Neuronal stem cell (in vitro differentiated cells): Measurements from ENCODE around the gene ZNF367.

Experiments
- DNase-seq: peaks from one replicate; pipeline ENCODE4 v3.0.0-alpha.2; 2013; ENCODE audit warnings: low spot score
- H2AFZ ChIP-seq: one replicate; pipeline ENCODE4 v1.6.1; 2013; ENCODE audit warnings: mild to moderate bottlenecking, low read length, inconsistent platforms
- H2AK5ac ChIP-seq: 2 replicates; pipeline ENCODE4 v1.6.1; 2013; ENCODE audit warnings: low read depth, mild to moderate bottlenecking, inconsistent platforms, low read length, moderate library complexity, mixed read lengths
- H2BK120ac ChIP-seq: 2 replicates; pipeline ENCODE4 v1.6.1; 2013; ENCODE audit warnings: low read depth, mild to moderate bottlenecking, inconsistent platforms, low read length, moderate library complexity, mixed read lengths
- H2BK12ac ChIP-seq: one replicate; pipeline ENCODE4 v1.6.1; 2013; ENCODE audit warnings: low read length, inconsistent platforms
- H2BK15ac ChIP-seq: 2 replicates; pipeline ENCODE4 v1.6.1; 2013; ENCODE audit warnings: mild to moderate bottlenecking, low read length, inconsistent platforms, mixed read lengths
- H2BK5ac ChIP-seq: one replicate; pipeline ENCODE4 v1.6.1; 2013; ENCODE audit warnings: inconsistent platforms, mild to moderate bottlenecking, low read length, moderate library complexity
- H3K14ac ChIP-seq: one replicate; pipeline ENCODE4 v1.6.1; 2013; ENCODE audit warnings: low read length, inconsistent platforms
- H3K18ac ChIP-seq: 2 replicates; pipeline ENCODE4 v1.6.1; 2013; ENCODE audit warnings: low read length, inconsistent platforms
- H3K23ac ChIP-seq: 2 replicates; pipeline ENCODE4 v1.6.1; 2013; ENCODE audit warnings: low read depth, mild to moderate bottlenecking, mixed read lengths, low read length, inconsistent platforms; ENCODE audit not compliant: poor library complexity
- H3K27ac ChIP-seq: replicated peaks from 3 replicates; pipeline ENCODE4 v1.5.1; 2013; ENCODE audit warnings: low read length, inconsistent platforms
- H3K27me3 ChIP-seq, 3 experiments: 2 replicates each; pipeline ENCODE4 v1.6.1; 2013; ENCODE audit warnings: low read length in 3 of 3, mild to moderate bottlenecking in 2 of 3, inconsistent platforms in 1 of 3, low read depth in 1 of 3, mixed read lengths in 1 of 3, moderate library complexity in 1 of 3; ENCODE audit not compliant: control insufficient read depth in 3 of 3, insufficient read depth in 3 of 3
- H3K36me3 ChIP-seq, 2 donors: replicated peaks in 1 of 2; 2 replicates each; pipeline ENCODE4 v1.6.1; 2013; ENCODE audit warnings: low read length in 2 of 2; ENCODE audit not compliant: control insufficient read depth in 2 of 2, insufficient read depth in 2 of 2
- H3K4ac ChIP-seq: 2 replicates; pipeline ENCODE4 v1.6.1; 2013; ENCODE audit warnings: inconsistent platforms, mild to moderate bottlenecking, low read length, moderate library complexity
- H3K4me1 ChIP-seq, 2 donors: 1 replicate in 1 of 2; 2 replicates in 1 of 2; pipeline ENCODE4 v1.6.1; 2013; ENCODE audit warnings: low read length in 2 of 2, low read depth in 1 of 2; ENCODE audit not compliant: control insufficient read depth in 2 of 2, insufficient read depth in 1 of 2
- H3K4me2 ChIP-seq: one replicate; pipeline ENCODE4 v1.6.1; 2013; ENCODE audit warnings: mild to moderate bottlenecking, low read length, inconsistent platforms; ENCODE audit not compliant: insufficient read depth, poor library complexity, severe bottlenecking
- H3K4me3 ChIP-seq, 2 donors: 2 replicates each; pipeline ENCODE4 v1.5.1; 2013; ENCODE audit warnings: low read length in 2 of 2, mild to moderate bottlenecking in 2 of 2, inconsistent platforms in 1 of 2, moderate library complexity in 1 of 2
- H3K79me1 ChIP-seq: one replicate; pipeline ENCODE4 v1.6.1; 2013; ENCODE audit warnings: low read depth, mild to moderate bottlenecking, inconsistent platforms, low read length, moderate library complexity
- H3K9ac ChIP-seq: one replicate; pipeline ENCODE4 v1.6.1; 2013; ENCODE audit warnings: mild to moderate bottlenecking, low read depth, low read length, inconsistent platforms; ENCODE audit not compliant: poor library complexity
- H3K9me3 ChIP-seq, 2 donors: replicated peaks in 1 of 2; 2 replicates each; pipeline versions ENCODE3 to v1.6.1; 2013; ENCODE audit warnings: low read length in 2 of 2, mild to moderate bottlenecking in 2 of 2, inconsistent platforms in 1 of 2, low read depth in 1 of 2, mixed read lengths in 1 of 2, moderate library complexity in 1 of 2; ENCODE audit not compliant: control insufficient read depth in 2 of 2, insufficient read depth in 1 of 2
- H4K8ac ChIP-seq: one replicate; pipeline ENCODE4 v1.6.1; 2013; ENCODE audit warnings: low read depth, mild to moderate bottlenecking, inconsistent platforms, low read length, moderate library complexity
- H4K91ac ChIP-seq: one replicate; pipeline ENCODE4 v1.6.1; 2013; ENCODE audit warnings: low read length, low read depth, mild to moderate bottlenecking, inconsistent platforms; ENCODE audit not compliant: poor library complexity
- WGBS, 2 donors: extraction: QIAGEN DNeasy Blood & Tissue Kit; methylation state at CpG; one replicate each; pipeline ENCODE4 v1.1.7; 2013; ENCODE audit warnings: missing lambda C conversion rate in 2 of 2, mixed read lengths in 1 of 2; ENCODE audit not compliant: insufficient read length in 2 of 2, insufficient replicate concordance in 1 of 2; ENCODE audit errors: extremely low coverage in 2 of 2; 5-methylcytosine and 5-hydroxymethylcytosine counted together

Gene ZNF367

DNA sequence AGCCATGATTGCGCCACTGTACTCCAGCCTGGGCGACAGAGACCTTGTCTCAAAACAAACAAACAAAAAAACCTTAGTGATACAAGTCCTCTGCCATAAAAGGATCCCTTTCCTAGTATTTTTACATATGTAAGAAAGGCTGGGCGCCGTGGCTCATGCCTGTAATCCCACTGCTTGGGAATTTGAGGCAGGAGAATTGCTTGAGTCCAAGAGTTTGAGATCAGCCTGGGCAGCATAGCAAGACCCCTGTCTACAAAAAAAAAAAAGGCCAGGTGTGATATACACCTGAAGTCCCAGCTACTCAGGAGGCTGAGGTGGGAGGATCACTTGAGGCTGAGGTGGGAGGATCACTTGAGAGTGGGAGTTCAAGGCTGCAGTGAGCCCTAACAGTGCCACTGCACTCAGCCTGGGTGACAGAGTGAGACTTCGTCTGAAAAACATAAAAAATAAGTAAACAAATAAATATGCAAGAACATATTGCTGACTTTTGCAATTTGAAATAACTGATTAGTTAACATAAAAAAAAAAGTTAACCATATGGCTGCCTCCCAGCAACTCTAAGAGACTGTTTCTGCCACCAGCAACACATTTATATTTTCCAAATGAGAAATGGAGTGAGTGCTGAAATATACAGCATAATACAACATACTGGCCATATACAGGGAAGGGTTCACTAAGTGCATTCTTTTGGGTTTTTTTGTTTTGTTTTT is 6.9 kb downstream of the ZNF367 start:
- Histone ChIP-seq H2BK12ac (no peak overlapping the region), H3K4me3 (no peak overlapping the region), H3K4ac (no peak overlapping the region), H3K36me3 (peaks cover 9 to 55% of the 10 kb centered on the region in 2 donors), H3K18ac (no peak overlapping the region), H3K23ac (no peak overlapping the region), H2AK5ac (no peak overlapping the region), H4K91ac (no peak overlapping the region), H3K9ac (no peak overlapping the region), H3K27ac (no peak overlapping the region), H2BK5ac (no peak overlapping the region), H3K14ac (no peak overlapping the region), H3K9me3 (peaks cover 0 to 8% of the 10 kb centered on the region in 2 donors), H2AFZ (no peak overlapping the region), H2BK120ac (no peak overlapping the region), H3K4me1 (peaks cover 0 to 4% of the 10 kb centered on the region in 2 donors), H2BK15ac (no peak overlapping the region), H3K4me2 (no peak overlapping the region), H3K79me1 (peaks cover 6% of the 10 kb centered on the region), H3K27me3 (no peaks in the 10 kb centered on the region), H4K8ac (no peak overlapping the region)
- WGBS, 2 donors = no CpG with 5 or more reads among the region's 5 CpGs
- no peak for DNase-seq

DNA sequence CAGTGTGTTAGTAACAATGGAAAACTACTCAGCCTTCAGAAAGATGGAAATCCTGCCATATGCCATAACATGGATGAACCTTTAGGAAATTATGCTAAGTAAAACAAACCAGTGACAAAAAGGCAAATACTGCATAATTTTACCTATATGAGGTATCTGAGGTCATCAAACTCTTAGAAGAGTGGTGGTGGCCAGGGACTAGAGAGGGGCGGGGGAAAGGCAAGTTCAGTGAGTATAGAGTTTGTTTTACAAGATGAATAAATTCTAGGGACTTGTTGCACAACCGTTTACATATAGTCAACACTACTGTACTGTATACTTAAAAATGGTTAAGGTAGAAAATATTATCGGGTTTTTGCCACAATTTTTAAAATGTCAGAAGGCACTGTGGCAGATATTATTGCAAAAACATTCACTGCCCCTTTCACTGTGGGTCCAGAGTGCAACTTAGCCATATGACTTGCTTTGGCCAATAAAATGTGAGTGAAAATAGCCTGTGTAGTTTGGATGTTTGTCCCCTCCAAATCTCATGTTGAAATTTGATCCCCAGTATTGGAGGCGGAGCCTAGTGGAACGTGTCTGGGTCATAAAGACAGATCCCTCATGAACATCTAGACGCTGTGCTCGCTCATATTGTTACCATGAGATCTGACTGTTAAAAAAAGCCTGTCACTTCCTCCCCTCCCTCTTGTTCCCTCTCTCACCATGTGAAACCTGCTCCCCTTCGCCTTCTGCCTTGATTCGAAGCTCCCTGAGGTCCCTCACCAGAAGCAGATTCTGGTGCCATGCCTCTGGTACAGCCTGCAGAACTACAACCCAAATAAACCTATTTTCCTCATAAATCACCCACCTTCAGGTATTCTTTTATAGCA is 9.5 kb downstream of the ZNF367 start:
- Histone ChIP-seq H2AFZ (no peak overlapping the region), H3K9ac (no peak overlapping the region), H3K23ac (no peak overlapping the region), H3K14ac (no peak overlapping the region), H3K79me1 (peaks cover 2% of the 10 kb centered on the region), H3K4me1 (peaks cover 0 to 1% of the 10 kb centered on the region in 2 donors), H4K91ac (no peak overlapping the region), H2BK15ac (no peak overlapping the region), H3K18ac (no peak overlapping the region), H3K27ac (no peak overlapping the region), H3K36me3 (peaks cover 7 to 54% of the 10 kb centered on the region in 2 donors), H3K4me3 (no peak overlapping the region), H3K9me3 (peaks cover 0 to 11% of the 10 kb centered on the region in 2 donors), H2BK120ac (no peak overlapping the region), H3K27me3 (no peaks in the 10 kb centered on the region), H2BK5ac (no peak overlapping the region), H2AK5ac (no peak overlapping the region), H2BK12ac (no peak overlapping the region), H3K4me2 (no peak overlapping the region), H3K4ac (no peak overlapping the region), H4K8ac (no peak overlapping the region)
- no peak for DNase-seq
- no CpG with 5 or more reads among the region's 9 CpGs for WGBS, 2 donors

DNA sequence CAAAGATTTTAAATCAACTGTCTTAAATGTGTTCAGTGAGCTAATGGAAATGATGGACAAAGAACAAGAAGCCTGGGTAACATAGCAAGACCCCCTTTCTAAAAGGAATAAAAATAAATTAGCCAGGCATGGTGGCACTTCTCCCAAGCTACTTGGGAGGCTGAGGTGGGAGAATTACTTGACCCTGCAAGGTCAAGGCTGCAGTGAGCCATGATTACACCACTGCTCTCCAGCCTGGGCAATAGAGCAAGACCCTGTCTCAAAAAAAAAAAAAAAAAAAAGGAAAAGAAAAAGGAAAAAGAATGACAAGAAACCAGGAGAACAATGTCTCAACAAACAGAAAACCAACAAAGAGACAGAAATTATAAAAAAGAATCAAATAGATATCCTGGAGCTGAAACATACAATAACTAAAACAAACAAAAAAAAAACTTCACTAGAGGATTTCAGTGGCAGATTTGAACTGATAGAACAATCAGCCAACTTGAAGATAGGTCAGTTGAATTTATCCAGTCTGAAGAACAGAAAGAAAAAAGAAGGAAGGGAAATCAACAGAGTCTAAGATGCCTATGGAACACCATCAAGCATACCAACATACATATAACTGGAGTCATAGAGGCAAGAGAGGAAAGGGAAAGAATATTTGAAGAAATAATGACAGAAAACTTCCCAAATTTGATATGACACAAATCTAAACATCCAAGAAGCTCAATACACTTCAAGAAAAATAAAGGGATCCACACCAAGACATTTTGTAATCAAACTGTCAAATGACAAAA is 17.8 kb downstream of the ZNF367 start:
- Histone ChIP-seq H3K4me3 (no peak overlapping the region), H3K18ac (no peak overlapping the region), H2AFZ (no peak overlapping the region), H3K27ac (no peak overlapping the region), H2AK5ac (no peak overlapping the region), H2BK120ac (no peak overlapping the region), H4K8ac (no peak overlapping the region), H3K4me1 (peaks cover 0 to 2% of the 10 kb centered on the region in 2 donors), H3K4ac (no peak overlapping the region), H3K9ac (no peak overlapping the region), H3K9me3 (peaks cover 2 to 15% of the 10 kb centered on the region in 2 donors), H2BK15ac (no peak overlapping the region), H3K14ac (no peak overlapping the region), H3K36me3 (peaks cover 0 to 38% of the 10 kb centered on the region in 2 donors), H3K23ac (no peak overlapping the region), H2BK5ac (no peak overlapping the region), H3K4me2 (no peak overlapping the region), H3K27me3 (no peaks in the 10 kb centered on the region), H3K79me1 (no peaks in the 10 kb centered on the region), H2BK12ac (no peak overlapping the region), H4K91ac (no peak overlapping the region)
- DNase-seq = no peak

DNA sequence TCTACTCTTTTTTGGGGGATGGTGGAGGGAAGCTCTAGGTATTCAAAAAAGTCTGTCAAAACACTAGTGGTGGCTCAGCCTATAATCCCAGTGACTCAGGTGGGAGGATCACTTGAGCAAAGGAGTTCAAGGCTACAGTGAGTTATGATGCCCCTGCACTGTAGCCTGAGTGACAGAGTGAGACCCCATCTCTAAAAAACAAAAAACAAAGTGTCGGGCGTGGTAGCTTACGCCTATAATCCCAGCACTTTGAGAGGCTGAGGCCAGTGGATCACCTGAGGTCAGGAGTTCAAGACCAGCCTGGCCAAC is 18.9 kb downstream of the ZNF367 start:
- no peak for DNase-seq
- Histone ChIP-seq H3K4me1 (peaks cover 0 to 2% of the 10 kb centered on the region in 2 donors), H4K91ac (no peak overlapping the region), H3K4me2 (no peak overlapping the region), H2AFZ (no peak overlapping the region), H2BK5ac (no peak overlapping the region), H3K9me3 (peaks cover 2 to 15% of the 10 kb centered on the region in 2 donors), H3K36me3 (peaks cover 2 to 47% of the 10 kb centered on the region in 2 donors), H2BK15ac (no peak overlapping the region), H4K8ac (no peak overlapping the region), H3K79me1 (peaks cover 3% of the 10 kb centered on the region), H2BK120ac (no peak overlapping the region), H3K27ac (no peak overlapping the region), H3K27me3 (no peaks in the 10 kb centered on the region), H3K4ac (no peak overlapping the region), H3K4me3 (no peak overlapping the region), H2AK5ac (no peak overlapping the region), H3K9ac (no peak overlapping the region), H3K14ac (no peak overlapping the region), H2BK12ac (no peak overlapping the region), H3K18ac (no peak overlapping the region), H3K23ac (no peak overlapping the region)
- no CpG with 5 or more reads among the region's 3 CpGs for WGBS, 2 donors
